ENCODE results near the gene ZER1. TPM values are rescaled to one million over a fixed set of nuclear protein-coding genes. Genes with fewer than 3 reads are reported as not detected.

Gene ZER1
- polyA plus RNA-seq, 1 experiment: 28.0 TPM

GRCh38 chr9:128731691-128732090, 40.0 kb downstream of the ZER1 start:
- POLR2A ChIA-PET: no interaction called here
- no peak for TF ChIP-seq CTCF (IDR thresholded peaks at IDR 0.05; ENCODE audit: low read depth, low read length)
- H3K9me3 ChIP-seq (ENCODE audit: control insufficient read depth, insufficient read depth, low read length): no peaks in the 10 kb centered on the region; the same call in 1 of the 2 replicates
- no peak overlapping the region for H3K4me3 ChIP-seq (ENCODE audit: low read depth, low read length)
- no peak overlapping the region for H3K27ac ChIP-seq (ENCODE audit: low read depth, low read length)
- H3K27me3 ChIP-seq (ENCODE audit: control insufficient read depth, insufficient read depth, low read length): no peaks in the 10 kb centered on the region
- DNase-seq (ENCODE audit: low read depth, low spot score): no peak
- CTCF ChIA-PET: interaction anchor here (3.1 kb wide), 1 partner anchor 86 kb away, joined by 22 read pairs; the partner anchor contains the start of gene ENDOG

- no peak overlapping the region for H3K27ac ChIP-seq (ENCODE audit: low read depth, low read length)
- CTCF ChIA-PET: no interaction called here
- POLR2A ChIA-PET: no interaction called here
- TF ChIP-seq CTCF (IDR thresholded peaks at IDR 0.05; ENCODE audit: low read depth, low read length): no peak
- no peaks in the 10 kb centered on the region for H3K27me3 ChIP-seq (ENCODE audit: control insufficient read depth, insufficient read depth, low read length)
- no peak for DNase-seq (ENCODE audit: low read depth, low spot score)
- no peaks in the 10 kb centered on the region; the same call in 1 of the 2 replicates for H3K9me3 ChIP-seq (ENCODE audit: control insufficient read depth, insufficient read depth, low read length)
- H3K4me3 ChIP-seq (ENCODE audit: low read depth, low read length): no peak overlapping the region
Measured at GRCh38 chr9:128731093-128731492, 40.6 kb downstream of the ZER1 start.

- CTCF ChIA-PET: no interaction called here
- no peaks in the 10 kb centered on the region; the same call in 1 of the 2 replicates for H3K9me3 ChIP-seq (ENCODE audit: control insufficient read depth, insufficient read depth, low read length)
- no peaks in the 10 kb centered on the region for H3K27me3 ChIP-seq (ENCODE audit: control insufficient read depth, insufficient read depth, low read length)
- no peak overlapping the region for H3K27ac ChIP-seq (ENCODE audit: low read depth, low read length)
- no peak for TF ChIP-seq CTCF (IDR thresholded peaks at IDR 0.05; ENCODE audit: low read depth, low read length)
- POLR2A ChIA-PET: no interaction called here
- no peak overlapping the region for H3K4me3 ChIP-seq (ENCODE audit: low read depth, low read length)
- no peak for DNase-seq (ENCODE audit: low read depth, low spot score)
Measured at GRCh38 chr9:128729766-128730517, 41.8 kb downstream of the ZER1 start.

- ChIA-PET POLR2A (no interaction called here), CTCF (no interaction called here)
- Histone ChIP-seq H3K4me3 (ENCODE audit: low read depth, low read length) (no peak overlapping the region), H3K27me3 (ENCODE audit: control insufficient read depth, insufficient read depth, low read length) (no peaks in the 10 kb centered on the region), H3K9me3 (ENCODE audit: control insufficient read depth, insufficient read depth, low read length) (no peaks in the 10 kb centered on the region; the same call in 1 of the 2 replicates), H3K27ac (ENCODE audit: low read depth, low read length) (no peak overlapping the region)
- no peak for TF ChIP-seq CTCF (IDR thresholded peaks at IDR 0.05; ENCODE audit: low read depth, low read length)
- DNase-seq (ENCODE audit: low read depth, low spot score): no peak
Measured at GRCh38 chr9:128729302-128729701, 42.4 kb downstream of the ZER1 start.

- no peaks in the 10 kb centered on the region; the same call in 1 of the 2 replicates for H3K9me3 ChIP-seq (ENCODE audit: control insufficient read depth, insufficient read depth, low read length)
- ChIA-PET CTCF (no interaction called here), POLR2A (no interaction called here)
- no peak overlapping the region for H3K27ac ChIP-seq (ENCODE audit: low read depth, low read length)
- DNase-seq (ENCODE audit: low read depth, low spot score): no peak
- no peak overlapping the region for H3K4me3 ChIP-seq (ENCODE audit: low read depth, low read length)
- no peak for TF ChIP-seq CTCF (IDR thresholded peaks at IDR 0.05; ENCODE audit: low read depth, low read length)
- H3K27me3 ChIP-seq (ENCODE audit: control insufficient read depth, insufficient read depth, low read length): no peaks in the 10 kb centered on the region
Measured at GRCh38 chr9:128728298-128728697, 43.4 kb downstream of the ZER1 start.

All from AG04450 (cell line).